Measurements from ENCODE around the gene CELA2B. TPM values are rescaled to one million over a fixed set of nuclear protein-coding genes. Genes with fewer than 3 reads are reported as not detected.

The CELA2B gene
- total and polyA plus RNA-seq, 9 of the 15 experiments (the other 6 are each of a cell fraction or from before 2014, with no cell fraction given), result 0.25 to 2.1 (median 0.38) TPM; not detected in 5

- TF ChIP-seq POLR2AphosphoS2 (IDR thresholded peaks at IDR 0.05; ENCODE audit: low read length), result no peak
- TF ChIP-seq HNRNPLL (IDR thresholded peaks at IDR 0.05; ENCODE audit: low read depth, low read length, poor library complexity, severe bottlenecking), result no peak
- 0 out of 2 replicates have a peak, but pooled peaks have one; percentile 13 for TF ChIP-seq C11orf30 (IDR thresholded peaks at IDR 0.05; ENCODE audit: low read depth)
- 0 out of 2 replicates have a peak, but pooled peaks have one; percentile 18 for TF ChIP-seq SREBF1 (IDR thresholded peaks at IDR 0.05; ENCODE audit: borderline replicate concordance, low read depth, low read length)
- no peak for TF ChIP-seq FOXK2 (conservative IDR thresholded peaks at IDR 0.05 in 1 of 2, IDR thresholded peaks at IDR 0.05 in 1 of 2; ENCODE audit: low read depth in 2 of 2)
- TF ChIP-seq FOXP1 (CRISPR knock-in tag; IDR thresholded peaks at IDR 0.05), result no peak; the same call in 1 of the 2 replicates
- TF ChIP-seq USF1 (CRISPR knock-in tag; IDR thresholded peaks at IDR 0.05), result no peak
- TF ChIP-seq CXXC5 (CRISPR knock-in tag; IDR thresholded peaks at IDR 0.05), result peak; percentile 94
- TF ChIP-seq MAZ (CRISPR knock-in tag; conservative IDR thresholded peaks at IDR 0.05 in 1 of 2, IDR thresholded peaks at IDR 0.05 in 1 of 2), result peak; percentile 52 to 89; a peak in 3 of 4 replicates
- TF ChIP-seq EP400 (IDR thresholded peaks at IDR 0.05), result peak; percentile 57; the same call in 1 of the 2 replicates
- TF ChIP-seq DIDO1 (tag; IDR thresholded peaks at IDR 0.05; ENCODE audit: low read depth), result 0 out of 2 replicates have a peak, but pooled peaks have one; percentile 27
- TF ChIP-seq PHB (CRISPR knock-in tag; IDR thresholded peaks at IDR 0.05), result no peak
- 0 out of 2 replicates have a peak, but pooled peaks have one; percentile 38 for TF ChIP-seq KHSRP (IDR thresholded peaks at IDR 0.05)
- TF ChIP-seq NR4A1 (CRISPR knock-in tag; IDR thresholded peaks at IDR 0.05), result no peak
- TF ChIP-seq NR4A1 (tag; IDR thresholded peaks at IDR 0.05), result no peak
- TF ChIP-seq TBP (optimal IDR thresholded peaks at IDR 0.05; ENCODE audit: low read depth, low read length), result no peak
- no peak for TF ChIP-seq TRIM25 (IDR thresholded peaks at IDR 0.05; ENCODE audit: borderline replicate concordance)
- no peak for TF ChIP-seq PCBP2 (IDR thresholded peaks at IDR 0.05; ENCODE audit: low read depth, low read length, poor library complexity, severe bottlenecking)
- 0 out of 4 replicates have a peak, but pooled peaks of 1 of the 2 experiments have one; percentile 30 for TF ChIP-seq SRF (CRISPR knock-in tag; IDR thresholded peaks at IDR 0.05)
- TF ChIP-seq MCM2 (IDR thresholded peaks at IDR 0.05; ENCODE audit: low read depth), result no peak
- no peak for TF ChIP-seq ZBTB2 (IDR thresholded peaks at IDR 0.05)
- peak; percentile 76 for TF ChIP-seq NR2C1 (IDR thresholded peaks at IDR 0.05)
- peak; percentile 82 for TF ChIP-seq NR2C1 (tag; IDR thresholded peaks at IDR 0.05)
- no peak for TF ChIP-seq RAD21 (CRISPR knock-in tag; conservative IDR thresholded peaks at IDR 0.05 in 1 of 2, IDR thresholded peaks at IDR 0.05 in 1 of 2)
- peak; percentile 68; the same call in 1 of the 2 replicates for TF ChIP-seq ESRRA (IDR thresholded peaks at IDR 0.05; ENCODE audit: borderline replicate concordance, low read depth)
Measured at GRCh38 chr1:15524283-15525049, 48.6 kb downstream of the CELA2B start (continued).
